GM12878 (cell line): ENCODE results near the gene EDC4. TPM values are rescaled to one million over a fixed set of nuclear protein-coding genes. Genes with fewer than 3 reads are reported as not detected.

Source experiments
- ATF3 ChIP-seq: IDR thresholded peaks from 2 replicates; pipeline ENCODE4 v1.6.1; 2011; ENCODE audit warnings: low read depth, mild to moderate bottlenecking, low read length, moderate library complexity, borderline replicate concordance; ENCODE audit errors: extremely low read depth
- BACH1 ChIP-seq: fragments of 450-650 bp; IDR thresholded peaks from 2 replicates; pipeline ENCODE4 v1.6.1; 2017; ENCODE audit warnings: mild to moderate bottlenecking, borderline replicate concordance
- BCL3 ChIP-seq: IDR thresholded peaks from 2 replicates; pipeline ENCODE4 v1.6.1; 2011; ENCODE audit warnings: borderline replicate concordance, low read depth, mild to moderate bottlenecking, moderate library complexity, low read length; ENCODE audit not compliant: insufficient read depth, poor library complexity, severe bottlenecking
- BHLHE40 ChIP-seq, 2 experiments: fragments of 450-650 bp in 1 of 2; IDR thresholded peaks; 2 replicates each; pipeline ENCODE4 v1.6.1; 2011 to 2017; ENCODE audit warnings: low read depth in 2 of 2, borderline replicate concordance in 1 of 2, improper control_type of control experiment in 1 of 2, low read length in 1 of 2, mild to moderate bottlenecking in 1 of 2
- CHD2 ChIP-seq: IDR thresholded peaks from 2 replicates; pipeline ENCODE4 v1.6.1; 2011; ENCODE audit warnings: low read depth, low read length, improper control_type of control experiment, borderline replicate concordance
- CREB1 ChIP-seq: IDR thresholded peaks from 2 replicates; pipeline ENCODE4 v1.6.1; 2012; ENCODE audit warnings: low read depth, mild to moderate bottlenecking, inconsistent platforms
- CREM ChIP-seq: IDR thresholded peaks from 2 replicates; pipeline ENCODE4 v1.6.1; 2014; ENCODE audit warnings: antibody characterized with exemption, low read depth
- CTCF ChIP-seq, 3 experiments: IDR thresholded peaks in 2 of 3; conservative IDR thresholded peaks in 1 of 3; 2 replicates each; pipeline ENCODE4 v1.5.1; 2011; ENCODE audit warnings: low read depth in 3 of 3, low read length in 3 of 3, mild to moderate bottlenecking in 3 of 3, control low read depth in 2 of 3, moderate library complexity in 2 of 3, inconsistent platforms in 1 of 3, mixed read lengths in 1 of 3; ENCODE audit not compliant: control insufficient read depth in 2 of 3, insufficient read depth in 1 of 3; ENCODE audit errors: extremely low read depth in 1 of 3
- ETV6 ChIP-seq, 2 experiments: fragments of 450-650 bp in 1 of 2; IDR thresholded peaks in 1 of 2; conservative IDR thresholded peaks in 1 of 2; 2 replicates each; pipeline ENCODE4 v1.6.1; 2014; ENCODE audit warnings: antibody characterized with exemption in 1 of 2, borderline replicate concordance in 1 of 2, low read depth in 1 of 2, mild to moderate bottlenecking in 1 of 2, moderate library complexity in 1 of 2
- FOXK2 ChIP-seq: fragments of 450-650 bp; IDR thresholded peaks from 2 replicates; pipeline ENCODE4 v1.6.1; 2017; ENCODE audit warnings: mild to moderate bottlenecking, moderate library complexity
- GATAD2B ChIP-seq: fragments of 450-650 bp; conservative IDR thresholded peaks from 2 replicates; pipeline ENCODE4 v1.6.1; 2017; ENCODE audit warnings: low read depth, mild to moderate bottlenecking, moderate library complexity
- MYB ChIP-seq: fragments of 150-350 bp; IDR thresholded peaks from 2 replicates; pipeline ENCODE4 v1.6.1; 2014; ENCODE audit warnings: mild to moderate bottlenecking, low read depth, low read length, borderline replicate concordance
- RCOR1 ChIP-seq: conservative IDR thresholded peaks from 2 replicates; pipeline ENCODE4 v1.6.1; 2012; ENCODE audit warnings: low read depth, low read length, improper control_type of control experiment
- RELA ChIP-seq: fragments of 450-650 bp; IDR thresholded peaks from 2 replicates; pipeline ENCODE4 v1.8.0; 2014; ENCODE audit warnings: borderline replicate concordance; ENCODE audit not compliant: partially characterized antibody
- SMARCA5 ChIP-seq: fragments of 450-650 bp; IDR thresholded peaks from 2 replicates; pipeline ENCODE4 v1.6.1; 2017; ENCODE audit warnings: mild to moderate bottlenecking
- SPI1 ChIP-seq: IDR thresholded peaks from 2 replicates; pipeline ENCODE4 v1.6.1; 2011; ENCODE audit warnings: low read depth, mild to moderate bottlenecking, low read length, moderate library complexity, borderline replicate concordance; ENCODE audit not compliant: insufficient read depth
- YY1 ChIP-seq: IDR thresholded peaks from 2 replicates; pipeline ENCODE4 v1.6.1; 2011; ENCODE audit warnings: low read depth, mild to moderate bottlenecking, low read length
- ZNF592 ChIP-seq: fragments of 450-650 bp; IDR thresholded peaks from 2 replicates; pipeline ENCODE4 v1.6.1; 2017; ENCODE audit warnings: mild to moderate bottlenecking, moderate library complexity
- polyA plus RNA-seq, 11 experiments: library from polyadenylated mRNA; depleted of rRNA in 4 of 11; unstranded in 6 of 11; stranded (reverse) in 5 of 11; fragments of >200 nt; fragmentation: Nextera tagmentation in 4 of 11; fragmentation: Illumina TruSeq in 1 of 11; extraction: Ambion mirVana in 4 of 11; extraction: Trizol in 1 of 11; gene quantifications; 1 replicate in 1 of 11; 2 replicates in 10 of 11; pipeline versions ENCODE4 v1.2.1 to v1.2.3, GENCODE V29; 2011 to 2016; ENCODE audit warnings: inconsistent platforms in 2 of 11, missing spikeins in 2 of 11, low read depth in 1 of 11
- total RNA-seq, 4 experiments: library from RNA; depleted of rRNA in 3 of 4; stranded (reverse); fragments of >200 nt in 3 of 4; fragmentation: Illumina TruSeq in 1 of 4; extraction: Trizol in 1 of 4; gene quantifications; 2 replicates each; pipeline versions ENCODE4 v1.2.1 to v1.2.3, GENCODE V29; 2013 to 2021

EDC4 gene
- total and polyA plus RNA-seq, 10 of the 15 experiments (the other 5 are each of a cell fraction or from before 2014, with no cell fraction given) = 1.2 to 86.0 (median 53.4) TPM

- TF ChIP-seq BHLHE40 (IDR thresholded peaks at IDR 0.05; ENCODE audit: borderline replicate concordance in 1 of 2, low read depth in 2 of 2, low read length in 1 of 2) (0 out of 4 replicates have a peak, but pooled peaks of 1 of the 2 experiments have one; percentile 11), SMARCA5 (no peak; the same call in 1 of the 2 replicates), CREB1 (peak; percentile 80), GATAD2B (peak; percentile 82), YY1 (peak; percentile 64), RCOR1 (no peak), ETV6 (conservative IDR thresholded peaks at IDR 0.05 in 1 of 2, IDR thresholded peaks at IDR 0.05 in 1 of 2; ENCODE audit: borderline replicate concordance in 1 of 2, low read depth in 1 of 2) (no peak), BCL3 (no peak), ATF3 (peak; percentile 39; the same call in 1 of the 2 replicates), RELA (peak; percentile 49), FOXK2 (no peak), ZNF592 (peak; percentile 70; the same call in 1 of the 2 replicates), CREM (peak; percentile 75; the same call in 1 of the 2 replicates), SPI1 (peak; percentile 45; the same call in 1 of the 2 replicates), CHD2 (peak; percentile 73; the same call in 1 of the 2 replicates), CTCF (IDR thresholded peaks at IDR 0.05 in 2 of 3, conservative IDR thresholded peaks at IDR 0.05 in 1 of 3; ENCODE audit: control insufficient read depth in 2 of 3, extremely low read depth in 1 of 3, insufficient read depth in 1 of 3, low read depth in 3 of 3, low read length in 3 of 3) (peak; percentile 92 to 96 (median 95)), BACH1 (peak; percentile 50; the same call in 1 of the 2 replicates), MYB (no peak)
These were observed 30.9 kb upstream of the EDC4 start, which contains the start of gene THAP11 (continued) for GRCh38 chr16:67841816-67842508.
